Putamen (tissue), 1 donor: ENCODE data around the gene MSRB3.

Source experiments
- DNase-seq: peaks from one replicate; pipeline ENCODE4 v3.0.0-alpha.2; 2016; ENCODE audit warnings: low spot score

Gene MSRB3

DNA sequence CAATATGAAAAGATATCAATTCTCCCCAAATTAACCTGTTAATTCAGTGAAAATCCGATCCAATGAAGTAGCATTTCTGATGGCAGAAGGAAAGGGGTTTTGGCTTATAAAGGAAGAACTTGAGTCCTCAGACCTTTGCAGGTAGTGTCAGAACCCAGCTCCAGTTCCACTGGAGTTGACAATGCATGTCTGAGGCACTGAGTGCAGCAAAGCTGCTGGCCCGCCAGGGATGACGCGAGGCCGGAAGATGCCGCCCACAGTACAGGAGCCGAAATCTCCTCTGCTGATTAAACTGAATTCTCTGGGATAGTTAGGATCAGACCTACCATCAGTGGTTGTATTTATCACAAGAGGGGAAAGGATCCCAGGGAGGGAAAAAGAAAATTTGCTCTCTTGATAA lies 220.7 kb downstream of the MSRB3 start:
- DNase-seq, result no peak

DNA sequence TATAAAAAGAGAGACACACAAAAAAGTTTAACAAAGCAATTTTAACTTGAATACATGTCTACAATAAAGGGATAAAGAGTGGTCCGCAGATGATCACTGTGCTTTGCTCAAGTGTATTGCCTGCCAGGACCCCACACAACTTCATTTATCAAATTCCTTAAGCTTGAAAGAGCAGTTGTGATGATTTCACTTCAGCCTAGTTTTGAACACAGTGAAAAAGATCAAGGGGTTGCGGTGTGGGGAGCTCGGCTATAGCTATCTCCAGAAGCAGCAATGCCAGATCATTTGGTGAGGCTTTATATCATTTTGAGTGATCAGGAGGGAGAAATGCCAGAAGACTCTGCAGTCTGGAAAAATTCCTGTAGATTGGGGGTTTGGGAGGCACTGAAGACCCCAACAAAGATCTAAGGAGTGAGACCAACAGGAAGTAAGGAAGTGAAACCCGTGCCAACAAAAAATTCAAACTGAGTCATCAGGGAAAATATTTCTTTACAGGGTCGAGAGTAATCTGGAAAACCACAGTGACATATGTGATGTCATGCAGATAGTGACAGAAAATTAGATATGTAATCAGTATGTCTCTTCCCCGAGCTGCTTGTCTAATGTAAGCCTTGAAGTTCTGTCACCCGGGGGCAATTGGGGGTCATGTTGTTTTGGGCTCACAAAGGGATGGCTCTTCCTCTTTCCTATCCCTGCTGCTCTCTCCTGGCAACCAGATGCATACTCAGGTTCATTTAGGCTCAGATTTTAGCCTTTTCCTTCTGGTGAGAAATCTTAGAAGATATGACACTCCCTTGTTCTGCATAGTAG lies 221.8 kb downstream of the MSRB3 start:
- DNase-seq, result no peak

DNA sequence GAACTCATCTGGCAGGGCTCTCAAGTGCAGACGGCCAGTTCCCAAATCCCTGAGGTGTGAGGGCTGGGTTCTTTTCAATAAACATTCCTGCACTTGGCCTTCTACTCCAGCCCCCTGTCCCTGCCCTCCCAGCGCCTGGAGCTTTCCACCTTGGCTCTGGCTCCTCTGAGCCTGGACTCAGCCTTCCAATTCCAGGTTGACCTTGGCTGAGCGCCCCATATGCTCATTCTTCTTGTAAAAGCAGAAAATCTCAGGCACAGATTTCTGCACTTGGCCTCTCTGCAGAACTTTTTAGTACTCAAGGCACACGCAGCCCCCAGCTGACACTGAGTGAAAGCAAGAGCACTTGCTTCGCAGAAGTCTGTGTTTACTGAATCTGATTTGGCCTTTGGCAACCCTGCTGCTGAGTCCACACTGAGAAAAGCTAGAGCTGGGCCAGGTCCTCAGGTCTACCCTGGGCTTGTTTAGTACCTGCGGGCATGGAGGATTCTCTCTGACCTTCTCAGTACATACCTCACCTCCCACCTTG lies 222.7 kb downstream of the MSRB3 start:
- peak; percentile 12 for DNase-seq

DNA sequence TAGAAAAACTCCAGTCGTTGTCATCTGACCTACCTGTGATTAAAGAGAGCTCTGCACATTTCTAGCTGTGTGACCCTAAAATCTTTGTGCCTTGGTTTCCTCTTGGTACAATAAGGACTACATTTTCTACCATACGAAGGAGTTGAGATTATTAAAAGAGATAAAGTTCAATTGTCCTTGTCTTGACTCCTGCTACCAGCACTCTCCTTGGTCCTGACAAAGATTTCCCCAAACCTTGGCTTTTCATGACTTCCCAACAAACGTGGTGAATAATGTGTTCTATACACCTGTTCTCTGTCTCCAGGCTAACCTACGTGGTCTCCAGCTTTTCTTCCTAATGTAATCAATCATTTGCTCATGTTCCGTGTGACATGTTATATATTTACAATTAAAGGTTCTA lies 223.5 kb downstream of the MSRB3 start:
- DNase-seq, result no peak

DNA sequence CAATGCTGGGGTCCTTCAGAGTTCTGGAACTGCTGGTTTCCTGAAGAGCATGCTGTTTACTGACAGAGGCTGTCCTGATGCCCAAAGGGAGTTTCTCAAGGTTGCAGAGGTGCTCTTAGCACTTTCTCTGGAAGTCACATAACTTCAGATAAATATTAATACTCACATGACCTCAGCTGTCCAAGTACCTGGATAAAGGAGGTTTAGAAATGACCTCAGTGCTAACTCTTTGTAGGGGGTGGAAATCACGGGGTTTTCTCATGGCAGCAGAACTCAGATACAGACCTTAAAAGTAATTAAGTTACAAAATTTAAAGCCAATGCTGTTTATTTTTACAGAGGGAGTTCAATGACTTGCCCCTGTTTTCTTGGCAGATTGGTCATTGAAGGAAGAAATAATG lies 225.9 kb downstream of the MSRB3 start:
- DNase-seq, result no peak

DNA sequence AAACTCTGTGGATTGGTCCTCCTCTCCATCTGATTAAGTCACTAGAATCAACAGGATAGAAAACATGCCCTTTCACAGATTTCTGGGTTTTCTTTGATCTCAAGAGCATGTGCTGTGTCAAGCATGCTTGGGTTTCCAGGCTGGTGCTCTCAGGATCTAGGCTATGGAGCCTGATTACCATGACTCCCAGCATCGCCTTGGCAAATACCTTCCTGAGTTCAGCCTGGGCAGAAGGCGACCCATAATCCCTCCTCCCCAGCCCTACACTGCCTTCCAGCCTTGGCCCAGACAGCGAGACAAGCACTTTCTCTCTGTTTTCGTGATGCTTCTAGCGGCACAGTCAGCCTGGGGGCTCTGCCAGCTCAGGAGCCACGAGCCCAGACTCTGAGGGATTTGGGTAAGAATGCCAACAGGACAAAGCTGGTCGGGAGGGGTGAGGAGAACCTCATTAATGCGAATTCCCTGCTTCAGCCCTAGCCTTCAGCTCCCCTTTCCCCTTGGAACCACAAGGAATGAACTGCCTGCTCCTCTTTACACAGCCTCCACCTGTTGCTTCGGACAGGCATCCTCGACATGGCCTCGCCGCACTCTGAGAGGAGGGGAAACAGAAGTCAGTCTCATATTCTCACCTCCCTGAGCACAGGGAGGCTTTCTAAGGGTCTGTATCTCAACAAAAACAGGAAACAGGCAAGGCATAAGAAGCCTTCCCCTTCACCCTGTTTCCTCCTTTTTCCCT lies 227.1 kb downstream of the MSRB3 start:
- DNase-seq, result no peak

DNA sequence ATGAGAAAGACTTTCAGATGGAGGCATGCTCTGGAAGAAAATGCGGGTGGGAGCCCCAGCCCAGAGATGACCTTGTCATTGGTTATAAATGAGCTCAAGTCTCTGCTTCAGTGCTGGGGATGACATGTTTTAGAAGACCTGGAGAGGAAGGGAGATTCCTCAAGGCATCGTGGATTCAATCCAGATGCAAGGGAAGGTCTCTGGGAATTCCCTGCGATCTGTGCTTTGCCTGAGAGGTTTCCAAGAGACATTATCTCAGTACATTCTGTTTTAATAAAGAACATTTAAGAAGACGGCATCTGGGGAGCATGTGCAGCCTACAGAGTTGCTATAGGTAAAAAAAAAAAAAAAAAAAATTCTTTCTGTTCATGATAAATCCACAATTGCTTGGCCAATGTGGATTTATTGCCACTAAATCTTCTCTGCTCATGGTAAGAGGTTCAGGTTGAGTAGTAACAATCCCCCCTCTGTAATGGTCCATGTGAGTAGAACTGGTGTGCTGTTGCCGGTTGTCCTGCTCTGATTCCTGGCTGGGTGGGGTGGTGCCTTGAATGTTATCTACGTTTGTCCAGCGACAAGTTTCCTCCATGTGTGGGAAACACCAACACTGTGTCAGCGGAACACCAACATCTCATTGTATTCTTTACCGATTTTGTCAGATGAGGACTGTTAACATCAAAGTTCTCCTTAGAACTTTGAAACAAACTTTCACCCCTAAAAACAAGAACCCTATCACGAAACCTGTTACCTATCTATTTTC lies 230.0 kb downstream of the MSRB3 start:
- DNase-seq, result no peak

DNA sequence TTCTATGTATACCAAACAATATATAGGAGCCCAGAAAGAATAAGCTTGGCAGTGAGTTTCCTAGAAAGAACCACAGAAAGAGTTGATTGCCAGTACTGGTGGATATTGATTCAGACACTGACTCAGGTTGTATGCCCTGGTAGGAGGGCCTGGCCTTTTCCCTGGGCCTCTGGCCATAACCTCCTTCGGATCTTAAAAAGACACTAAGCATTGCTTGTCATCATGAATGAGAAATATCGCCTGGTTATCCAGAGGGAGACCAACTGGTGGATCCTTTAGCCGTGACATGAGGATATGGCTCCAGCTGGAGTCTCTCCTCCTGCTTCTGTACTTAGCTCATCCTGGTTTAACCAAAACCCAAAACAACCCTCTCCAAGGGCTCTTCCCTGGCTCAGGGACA lies 231.5 kb downstream of the MSRB3 start:
- DNase-seq, result no peak

DNA sequence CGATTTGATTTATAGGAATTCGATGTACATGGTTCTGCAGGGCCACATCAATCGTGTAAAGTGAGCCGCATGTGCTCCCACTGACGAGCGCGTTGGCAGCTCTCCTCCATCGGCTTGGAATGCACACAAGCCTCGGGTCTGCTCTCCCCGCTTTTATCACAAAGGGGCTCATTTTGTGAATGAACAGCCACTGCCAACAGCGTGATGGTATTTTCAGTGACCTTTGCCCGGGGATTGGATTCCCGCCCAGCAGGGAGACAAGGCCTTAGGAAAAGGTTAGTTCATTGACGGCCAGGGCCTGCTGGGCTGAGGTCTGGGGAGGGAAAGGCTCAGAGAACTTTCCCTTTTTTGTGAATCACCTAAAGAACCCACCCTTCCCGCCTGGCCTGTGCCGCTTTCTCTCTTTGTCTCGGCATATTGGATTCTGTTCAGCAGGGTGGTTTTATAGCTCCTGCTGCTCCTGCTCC lies 232.1 kb downstream of the MSRB3 start:
- DNase-seq, result peak; percentile 41

DNA sequence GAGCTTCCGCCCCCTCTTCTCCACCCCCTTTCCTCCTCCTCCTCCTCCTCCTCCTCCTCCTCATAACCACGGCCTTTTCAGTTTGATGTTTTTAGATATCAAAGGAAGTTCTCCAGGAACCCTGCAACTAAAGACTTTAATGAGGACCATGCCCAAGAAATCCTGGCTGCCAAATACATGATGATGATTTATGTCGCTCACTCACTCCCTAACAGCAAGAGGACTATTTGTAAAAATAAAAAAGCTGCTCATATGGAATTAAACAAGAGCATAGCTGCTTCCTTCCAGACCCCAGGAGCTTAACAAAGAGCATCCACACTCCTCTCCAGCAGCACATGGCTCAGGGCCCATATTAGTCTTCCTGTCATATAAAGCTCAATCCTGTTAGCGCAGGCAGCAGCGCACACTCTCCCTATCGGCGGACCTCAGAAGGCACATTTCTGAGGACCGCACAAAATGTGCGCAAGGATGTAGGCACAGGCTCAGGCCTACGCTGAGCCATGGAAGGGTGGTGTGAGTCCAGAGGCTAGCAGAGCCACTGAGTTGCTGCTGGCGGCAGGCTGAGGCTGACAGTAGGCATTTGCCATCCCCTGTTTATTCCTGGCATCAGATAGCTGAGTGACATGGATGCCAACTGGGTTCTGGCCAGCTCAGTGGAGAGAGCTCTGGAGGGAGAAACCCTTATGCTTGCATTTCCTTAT lies 232.8 kb downstream of the MSRB3 start:
- DNase-seq, result peak; percentile 41

DNA sequence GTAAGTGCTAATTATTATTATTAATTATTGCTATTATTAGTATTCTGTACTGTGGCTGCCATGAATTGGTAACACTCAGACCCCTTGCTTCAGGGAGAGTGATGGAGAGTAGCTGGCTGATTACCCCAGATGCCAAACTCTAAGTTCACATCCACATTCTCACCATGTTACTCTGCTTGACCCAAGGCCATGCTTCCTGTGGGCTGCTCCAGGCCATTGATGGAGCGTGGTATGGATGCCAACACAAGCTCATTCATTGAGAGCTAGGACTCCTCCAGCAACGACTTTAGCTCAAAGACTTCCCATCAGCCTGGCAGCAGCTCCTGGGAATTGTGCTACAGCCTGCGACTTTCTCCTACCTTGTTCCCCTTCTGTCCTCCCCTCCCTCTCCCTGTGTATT lies 233.4 kb downstream of the MSRB3 start:
- no peak for DNase-seq
